Measurements from ENCODE around the gene ALKBH5.

DNA sequence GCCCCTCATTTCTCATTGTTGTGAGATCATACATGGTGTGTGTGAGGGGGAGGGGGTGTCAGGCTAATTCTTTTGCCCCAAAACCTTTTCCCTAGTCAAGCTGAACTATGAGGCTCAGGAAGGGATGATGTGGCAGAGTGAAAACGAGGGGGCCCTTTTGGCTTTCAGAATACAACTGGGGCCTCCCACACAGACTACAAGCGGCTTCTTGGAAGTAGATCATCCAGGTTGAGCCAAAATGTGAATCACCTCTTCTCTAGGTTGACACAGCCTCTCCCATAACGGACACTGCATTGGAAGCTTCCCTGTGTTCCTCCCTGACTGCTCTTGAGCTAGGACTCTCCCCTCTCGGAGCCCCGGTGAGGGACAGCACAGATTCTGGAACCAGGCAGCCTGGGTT, 2.3 kb upstream of the ALKBH5 start:
- no peak for TF ChIP-seq CTCF (IDR thresholded peaks at IDR 0.05 in 4 of 5, conservative IDR thresholded peaks at IDR 0.05 in 1 of 5)
- TF ChIP-seq POLR2A (IDR thresholded peaks at IDR 0.05) = no peak
